ENCODE measurements around the gene ZNF280C. TPM values are rescaled to one million over a fixed set of nuclear protein-coding genes. Genes with fewer than 3 reads are reported as not detected.

The ZNF280C gene
- total RNA-seq, 1 experiment from 2014 or later = 7.8 TPM

GRCh38 chrX:130165703-130166502 lies 102.8 kb downstream of the ZNF280C start, which contains the start of gene AIFM1:
Gene AIFM1 (minus strand): TSS chrX:130165841. CDS start chrX:130165656, 185 bp downstream.
- POLR2A ChIA-PET (ENCODE audit: unreplicated experiment) = interaction anchor here (0.5 to 0.6 kb wide), 2 partner anchors 8 to 23 kb away, joined by 3 to 6 read pairs; no protein-coding TSS in a partner anchor
- Histone ChIP-seq H3K9me3 (ENCODE audit: insufficient read depth, low read depth) (no peaks in the 10 kb centered on the region), H3K9me2 (ENCODE audit: insufficient read depth) (no peaks in the 10 kb centered on the region), H2AFZ (peak within 1 kb of the TSS; percentile 95), H3K4me3 (peak within 1 kb of the TSS; percentile 79), H3K4me2 (peak within 1 kb of the TSS; percentile 94), H3K36me3 (ENCODE audit: low read depth) (0 out of 2 replicates have a peak, but pooled peaks cover 8% of the 10 kb centered on the region), H3K27ac (peak within 1 kb of the TSS; percentile 84), H3K79me2 (ENCODE audit: low read depth) (peaks cover 39% of the 10 kb centered on the region), H3K4me1 (replicated peaks; ENCODE audit: insufficient read depth) (peaks cover 19% of the 10 kb centered on the region), H3K27me3 (ENCODE audit: insufficient read depth, low read depth) (no peaks in the 10 kb centered on the region), H4K20me1 (ENCODE audit: insufficient read depth) (no peaks in the 10 kb centered on the region; the same call in 1 of the 2 replicates), H3F3A (ENCODE audit: insufficient read depth, low read depth) (peaks cover 5% of the 10 kb centered on the region; the same call in 1 of the 2 replicates)
- peak; percentile 90 to 97 for DNase-seq
- CTCF ChIA-PET = no interaction called here
- intact Hi-C loops (cut with micrococcal nuclease; ENCODE audit: unreplicated experiment) = loop anchor here (5.0 kb wide), 1 partner anchor 54 kb away; the partner anchor contains the start of gene ELF4
- no peak for TF ChIP-seq CTCF (conservative IDR thresholded peaks at IDR 0.05)
- no peak for TF ChIP-seq EZH2 (IDR thresholded peaks at IDR 0.05; ENCODE audit: low read depth)
- TSS peak; percentile 72 for BruUV-seq (replicated peaks)

DNA sequence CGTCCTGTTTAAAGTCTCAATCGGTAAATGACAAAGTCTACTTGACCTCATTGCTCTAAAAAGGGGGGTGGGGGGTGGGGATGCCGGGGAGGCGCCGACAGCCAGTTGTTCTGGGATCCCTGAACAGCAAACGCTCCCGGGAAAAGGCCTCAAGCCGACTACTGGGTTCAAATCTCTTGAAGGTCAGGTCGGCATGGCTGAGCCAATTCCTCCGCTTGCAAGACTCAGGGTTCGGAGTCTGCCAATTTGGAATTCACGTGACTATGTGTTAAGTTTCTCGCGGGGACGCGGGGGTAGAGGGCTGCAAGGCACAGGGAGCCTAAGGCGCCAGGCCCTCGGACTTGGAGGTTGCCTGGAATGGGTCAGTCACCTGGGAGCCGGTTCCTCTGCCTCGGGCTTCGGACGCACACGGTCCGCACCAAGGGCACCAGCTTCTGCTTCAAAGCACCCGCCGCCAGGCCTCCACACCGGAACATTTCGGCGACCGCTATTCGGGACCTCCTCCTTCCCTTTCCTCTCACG lies 103.5 kb downstream of the ZNF280C start:
- Histone ChIP-seq H3K4me2 (peak overlapping the region; percentile 94), H3K4me1 (replicated peaks; ENCODE audit: insufficient read depth) (peaks cover 19% of the 10 kb centered on the region), H3K9me2 (ENCODE audit: insufficient read depth) (no peaks in the 10 kb centered on the region), H3K36me3 (ENCODE audit: low read depth) (0 out of 2 replicates have a peak, but pooled peaks cover 8% of the 10 kb centered on the region), H3F3A (ENCODE audit: insufficient read depth, low read depth) (peaks cover 7% of the 10 kb centered on the region), H2AFZ (peak overlapping the region; percentile 95), H4K20me1 (ENCODE audit: insufficient read depth) (no peaks in the 10 kb centered on the region; the same call in 1 of the 2 replicates), H3K9me3 (ENCODE audit: insufficient read depth, low read depth) (no peaks in the 10 kb centered on the region), H3K79me2 (ENCODE audit: low read depth) (peaks cover 41% of the 10 kb centered on the region), H3K27me3 (ENCODE audit: insufficient read depth, low read depth) (no peaks in the 10 kb centered on the region), H3K4me3 (peak overlapping the region; percentile 79), H3K27ac (peak overlapping the region; percentile 84)
- CTCF ChIA-PET = no interaction called here
- no peak for DNase-seq
- intact Hi-C loops (cut with micrococcal nuclease; ENCODE audit: unreplicated experiment) = loop anchor here (5.0 kb wide), 1 partner anchor 53 kb away; the partner anchor contains the start of gene ELF4
- TF ChIP-seq EZH2 (IDR thresholded peaks at IDR 0.05; ENCODE audit: low read depth) (no peak), CTCF (conservative IDR thresholded peaks at IDR 0.05) (no peak)
- POLR2A ChIA-PET (ENCODE audit: unreplicated experiment) = interaction anchor here (0.5 to 0.8 kb wide), 2 partner anchors 8 to 9 kb away, joined by 3 to 6 read pairs; no protein-coding TSS in a partner anchor
- TSS peak; percentile 64 for BruUV-seq (replicated peaks)

GRCh38 chrX:130163398-130163797 lies 105.3 kb downstream of the ZNF280C start:
- no peak for TF ChIP-seq EZH2 (IDR thresholded peaks at IDR 0.05; ENCODE audit: low read depth)
- TF ChIP-seq CTCF (conservative IDR thresholded peaks at IDR 0.05) = no peak
- 0 out of 2 replicates have a peak, but pooled peaks cover 8% of the 10 kb centered on the region for H3K36me3 ChIP-seq (ENCODE audit: low read depth)
- ChIA-PET POLR2A (ENCODE audit: unreplicated experiment) (no interaction called here), CTCF (no interaction called here)
- no peak for DNase-seq
- H3K79me2 ChIP-seq (ENCODE audit: low read depth) = peaks cover 48% of the 10 kb centered on the region
- intact Hi-C loops (cut with micrococcal nuclease; ENCODE audit: unreplicated experiment) = no loop called here
- H3K4me1 ChIP-seq (replicated peaks; ENCODE audit: insufficient read depth) = peaks cover 19% of the 10 kb centered on the region
- H3K4me2 ChIP-seq = no peak overlapping the region
- no peak overlapping the region for H3K4me3 ChIP-seq
- H3K27me3 ChIP-seq (ENCODE audit: insufficient read depth, low read depth) = no peaks in the 10 kb centered on the region
- H3K9me2 ChIP-seq (ENCODE audit: insufficient read depth) = no peaks in the 10 kb centered on the region
- H3F3A ChIP-seq (ENCODE audit: insufficient read depth, low read depth) = peaks cover 8% of the 10 kb centered on the region
- H2AFZ ChIP-seq = no peak overlapping the region
- no peak overlapping the region for H3K27ac ChIP-seq
- no peaks in the 10 kb centered on the region; the same call in none of the 2 replicates for H4K20me1 ChIP-seq (ENCODE audit: insufficient read depth)
- H3K9me3 ChIP-seq (ENCODE audit: insufficient read depth, low read depth) = no peaks in the 10 kb centered on the region
- no TSS peak for BruUV-seq (replicated peaks)

Data from PC-9 (cell line).